Activated CD8-positive, alpha-beta T cell treated with anti-CD3 and anti-CD28 coated beads for 36 hours (primary cell): ENCODE results near the gene KDM4C. TPM values are rescaled to one million over a fixed set of nuclear protein-coding genes. Genes with fewer than 3 reads are reported as not detected.

Source experiments
- ATAC-seq: fragments of 200-7000 bp; cut with Tn5 transposase; one replicate; pipeline ENCODE4 v1.10.0; 2021; ENCODE audit warnings: mild to moderate bottlenecking, moderate library complexity
- CTCF ChIA-PET: fragments of 350-600 bp; sonication (Branson Sonifier 250); formaldehyde crosslinking; loops from one replicate; lab custom pipeline; 2021; ENCODE audit warnings: antibody characterized with exemption; lab: Charles Lee
- POLR2A ChIA-PET: fragments of 350-600 bp; sonication (Branson Sonifier 250); formaldehyde crosslinking; loops from one replicate; lab custom pipeline; 2021; ENCODE audit warnings: antibody characterized with exemption; lab: Charles Lee
- DNase-seq: peaks from one replicate; pipeline ENCODE4 v3.0.0-alpha.2; 2020
- H3K27ac Mint-ChIP-seq: one replicate; pipeline ENCODE4 v1.8.0; 2021; ENCODE audit warnings: mild to moderate bottlenecking, mixed read lengths
- H3K27me3 Mint-ChIP-seq: one replicate; pipeline ENCODE4 v1.8.0; 2021; ENCODE audit warnings: mixed read lengths
- H3K36me3 Mint-ChIP-seq: one replicate; pipeline ENCODE4 v1.8.0; 2021; ENCODE audit warnings: low read depth, mixed read lengths
- H3K4me1 Mint-ChIP-seq: one replicate; pipeline ENCODE4 v1.8.0; 2021; ENCODE audit warnings: low read depth, mixed read lengths
- H3K4me3 Mint-ChIP-seq: one replicate; pipeline ENCODE4 v1.8.0; 2021; ENCODE audit warnings: mild to moderate bottlenecking, moderate library complexity, mixed read lengths
- H3K9me3 Mint-ChIP-seq: one replicate; pipeline ENCODE4 v1.8.0; 2021; ENCODE audit warnings: mixed read lengths
- CTCF ChIP-seq: fragments of 200-600 bp; IDR thresholded peaks from one replicate; pipeline ENCODE4 v1.8.0; 2022; ENCODE audit warnings: antibody characterized with exemption, mild to moderate bottlenecking
- intact Hi-C: fragments of 100-400 bp; cut with micrococcal nuclease; formaldehyde crosslinking; loops from one replicate; pipeline ENCODE4 v1.10.0; 2022
- total RNA-seq, 2 experiments: library from RNA; stranded (reverse); gene quantifications; one replicate each; pipeline ENCODE4 v1.2.3, GENCODE V29; 2021

The KDM4C gene
- total RNA-seq, 2 experiments from 2014 or later = 31.1 to 32.9 TPM

GRCh38 chr9:7003861-7004260 is 246.1 kb downstream of the KDM4C start:
- H3K27me3 Mint-ChIP-seq = no peaks in the 10 kb centered on the region
- ATAC-seq = no peak
- H3K36me3 Mint-ChIP-seq = peaks cover 37% of the 10 kb centered on the region
- H3K9me3 Mint-ChIP-seq = peaks cover 3% of the 10 kb centered on the region
- no peaks in the 10 kb centered on the region for H3K4me1 Mint-ChIP-seq
- no peak for DNase-seq
- ChIA-PET CTCF (no interaction called here), POLR2A (no interaction called here)
- intact Hi-C loops = no loop called here
- H3K4me3 Mint-ChIP-seq = no peak overlapping the region
- H3K27ac Mint-ChIP-seq = no peak overlapping the region
- TF ChIP-seq CTCF = no peak

GRCh38 chr9:7006417-7006816 is 248.6 kb downstream of the KDM4C start:
- ATAC-seq (no peak), DNase-seq (no peak)
- no peak for TF ChIP-seq CTCF
- H3K27me3 Mint-ChIP-seq = no peaks in the 10 kb centered on the region
- ChIA-PET CTCF (interaction anchor here (1.4 kb wide), 1 partner anchor 72 kb away, joined by 3 read pairs; no protein-coding TSS in a partner anchor), POLR2A (interaction anchor here (0.6 kb wide), 1 partner anchor 20 kb away, joined by 3 read pairs; no protein-coding TSS in a partner anchor)
- peaks cover 41% of the 10 kb centered on the region for H3K36me3 Mint-ChIP-seq
- H3K9me3 Mint-ChIP-seq = peaks cover 6% of the 10 kb centered on the region
- H3K4me1 Mint-ChIP-seq = peaks cover 8% of the 10 kb centered on the region
- no peak overlapping the region for H3K27ac Mint-ChIP-seq
- H3K4me3 Mint-ChIP-seq = no peak overlapping the region
- intact Hi-C loops = no loop called here

- no peak overlapping the region for H3K4me3 Mint-ChIP-seq
- CTCF ChIA-PET = interaction anchor here (0.6 kb wide), 1 partner anchor 74 kb away, joined by 3 read pairs; no protein-coding TSS in a partner anchor
- peaks cover 17% of the 10 kb centered on the region for H3K4me1 Mint-ChIP-seq
- ATAC-seq (no peak), DNase-seq (no peak)
- H3K36me3 Mint-ChIP-seq = peaks cover 47% of the 10 kb centered on the region
- TF ChIP-seq CTCF = no peak
- POLR2A ChIA-PET = no interaction called here
- H3K9me3 Mint-ChIP-seq = peaks cover 6% of the 10 kb centered on the region
- no peak overlapping the region for H3K27ac Mint-ChIP-seq
- intact Hi-C loops = no loop called here
- H3K27me3 Mint-ChIP-seq = no peaks in the 10 kb centered on the region
Measured at GRCh38 chr9:7008411-7008810, 250.6 kb downstream of the KDM4C start.

- ChIA-PET POLR2A (no interaction called here), CTCF (no interaction called here)
- Mint-ChIP-seq H3K4me1 (peaks cover 17% of the 10 kb centered on the region), H3K27me3 (no peaks in the 10 kb centered on the region), H3K27ac (no peak overlapping the region), H3K9me3 (peaks cover 6% of the 10 kb centered on the region), H3K36me3 (peaks cover 50% of the 10 kb centered on the region), H3K4me3 (no peak overlapping the region)
- DNase-seq (no peak), ATAC-seq (no peak)
- intact Hi-C loops = no loop called here
- TF ChIP-seq CTCF = no peak
Measured at GRCh38 chr9:7009065-7009464, 251.3 kb downstream of the KDM4C start.

- Mint-ChIP-seq H3K4me1 (peaks cover 17% of the 10 kb centered on the region), H3K36me3 (peaks cover 50% of the 10 kb centered on the region), H3K27me3 (no peaks in the 10 kb centered on the region), H3K27ac (peak overlapping the region; percentile 26), H3K4me3 (no peak overlapping the region), H3K9me3 (peaks cover 6% of the 10 kb centered on the region)
- ATAC-seq (peak; percentile 67), DNase-seq (peak; percentile 26)
- intact Hi-C loops = no loop called here
- ChIA-PET POLR2A (no interaction called here), CTCF (interaction anchor here (1.7 kb wide), 1 partner anchor 9 kb away, joined by 6 read pairs; no protein-coding TSS in a partner anchor)
- TF ChIP-seq CTCF = no peak
Measured at GRCh38 chr9:7011395-7012067, 253.8 kb downstream of the KDM4C start.
